Activated CD4-positive, alpha-beta T cell treated with anti-CD3 and anti-CD28 coated beads, Interleukin-2, amount 10 ng/mL, durations not matched to agents 24 days and 14 days (primary cell): Measurements from ENCODE around the gene NLRP14. TPM values are rescaled to one million over a fixed set of nuclear protein-coding genes. Genes with fewer than 3 reads are reported as not detected.

Source experiments
- DNase-seq: peaks from one replicate; pipeline ENCODE4 v3.0.0; 2022
- H3K27ac Mint-ChIP-seq: one replicate; pipeline ENCODE4 v1.8.0; 2022; ENCODE audit warnings: mild to moderate bottlenecking, mixed read lengths
- H3K27me3 Mint-ChIP-seq: one replicate; pipeline ENCODE4 v1.8.0; 2022; ENCODE audit warnings: mixed read lengths
- H3K36me3 Mint-ChIP-seq: one replicate; pipeline ENCODE4 v1.8.0; 2022; ENCODE audit warnings: low read depth, mild to moderate bottlenecking, mixed read lengths
- H3K4me1 Mint-ChIP-seq: one replicate; pipeline ENCODE4 v1.8.0; 2021; ENCODE audit warnings: mixed read lengths
- H3K4me3 Mint-ChIP-seq: one replicate; pipeline ENCODE4 v1.8.0; 2022; ENCODE audit warnings: mild to moderate bottlenecking, moderate library complexity, mixed read lengths
- H3K9me3 Mint-ChIP-seq: one replicate; pipeline ENCODE4 v1.8.0; 2021; ENCODE audit warnings: mixed read lengths
- intact Hi-C: fragments of 100-400 bp; cut with micrococcal nuclease; formaldehyde crosslinking; loops from one replicate; pipeline ENCODE4 v1.15.1; 2023
- total RNA-seq: library from RNA; stranded (reverse); gene quantifications from 2 replicates; pipeline ENCODE4 v1.2.3, GENCODE V29; 2022

NLRP14 gene
- total RNA-seq, 1 donor from 2014 or later, result 0.21 TPM

DNA sequence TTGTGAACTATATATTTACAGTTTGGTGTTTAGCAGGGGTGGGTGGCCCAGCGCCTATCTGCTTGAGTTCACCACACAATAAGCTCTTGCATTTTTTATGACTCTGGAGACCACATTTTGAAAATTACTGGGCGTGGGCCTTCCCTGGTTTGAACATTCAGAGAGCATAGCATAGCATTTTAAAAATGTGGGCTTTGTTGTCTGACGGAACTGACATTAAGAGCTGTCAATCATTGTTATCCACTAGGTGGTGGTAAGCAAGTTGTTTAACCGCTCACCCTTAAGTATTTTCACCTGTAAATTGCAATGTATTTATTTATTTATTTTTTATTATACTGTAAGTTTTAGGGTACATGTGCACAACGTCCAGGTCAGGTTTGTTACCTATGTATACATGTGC, 1.0 kb downstream of the NLRP14 start:
- intact Hi-C loops, result no loop called here

GRCh38 chr11:7028141-7028540, 7.9 kb downstream of the NLRP14 start:
- H3K4me3 Mint-ChIP-seq, result no peak overlapping the region
- intact Hi-C loops, result no loop called here
- H3K36me3 Mint-ChIP-seq, result no peaks in the 10 kb centered on the region
- DNase-seq, result no peak
- no peaks in the 10 kb centered on the region for H3K9me3 Mint-ChIP-seq
- H3K27me3 Mint-ChIP-seq, result peaks cover 11% of the 10 kb centered on the region
- no peaks in the 10 kb centered on the region for H3K4me1 Mint-ChIP-seq
- H3K27ac Mint-ChIP-seq, result no peak overlapping the region

More for the DNA sequence above, 1.0 kb downstream of the NLRP14 start:
- Mint-ChIP-seq H3K4me3 (no peak overlapping the region), H3K4me1 (peaks cover 3% of the 10 kb centered on the region), H3K27ac (no peak overlapping the region), H3K27me3 (peaks cover 41% of the 10 kb centered on the region), H3K9me3 (no peaks in the 10 kb centered on the region), H3K36me3 (no peaks in the 10 kb centered on the region)
- DNase-seq, result no peak

DNA sequence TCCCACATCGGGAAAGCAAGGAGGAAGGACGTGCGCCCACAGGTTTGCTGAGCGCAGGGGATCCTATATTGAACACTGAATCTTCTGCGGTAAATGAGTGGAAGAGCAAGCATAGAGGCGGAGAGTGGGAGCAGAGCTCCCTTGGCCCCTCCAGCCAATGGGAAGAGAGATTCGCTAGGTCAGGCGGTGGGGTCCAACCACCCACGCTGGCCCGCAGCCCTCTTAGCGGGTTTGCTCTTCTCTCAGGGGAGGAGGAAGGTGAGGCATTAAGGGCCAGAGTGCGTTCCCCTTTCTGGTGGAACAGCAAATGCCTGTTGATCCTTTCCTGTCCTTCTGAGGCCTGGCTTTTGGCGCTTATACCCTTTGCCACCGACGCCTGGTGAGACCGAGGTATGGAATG, 10.6 kb downstream of the NLRP14 start:
- H3K27ac Mint-ChIP-seq, result no peak overlapping the region
- intact Hi-C loops, result no loop called here
- peaks cover 2% of the 10 kb centered on the region for H3K27me3 Mint-ChIP-seq
- DNase-seq, result no peak
- H3K4me3 Mint-ChIP-seq, result no peak overlapping the region
- H3K36me3 Mint-ChIP-seq, result no peaks in the 10 kb centered on the region
- H3K4me1 Mint-ChIP-seq, result no peaks in the 10 kb centered on the region
- no peaks in the 10 kb centered on the region for H3K9me3 Mint-ChIP-seq

DNA sequence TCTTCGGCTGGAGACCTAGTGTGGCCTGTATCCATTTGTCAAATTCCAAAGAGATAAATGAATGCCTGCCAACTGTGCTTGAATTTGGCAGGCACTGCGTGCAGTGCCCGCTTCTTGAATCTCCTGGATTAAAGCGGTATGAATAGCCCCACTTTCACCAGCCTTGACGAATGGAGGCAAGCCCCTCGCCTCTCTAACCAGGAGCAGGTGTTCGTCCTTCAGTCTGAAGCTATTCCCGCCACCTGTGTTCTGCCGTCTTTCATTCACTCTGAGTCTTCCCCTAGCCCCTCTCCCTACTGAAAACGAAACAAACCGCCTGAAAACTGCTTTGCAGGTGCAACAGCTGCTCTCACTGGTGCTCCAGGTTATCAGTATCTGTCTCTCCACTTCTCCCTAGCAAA, 11.2 kb downstream of the NLRP14 start:
- Mint-ChIP-seq H3K9me3 (no peaks in the 10 kb centered on the region), H3K4me1 (no peaks in the 10 kb centered on the region), H3K4me3 (no peak overlapping the region), H3K27ac (no peak overlapping the region), H3K27me3 (peaks cover 2% of the 10 kb centered on the region), H3K36me3 (no peaks in the 10 kb centered on the region)
- DNase-seq, result no peak
- intact Hi-C loops, result no loop called here

DNA sequence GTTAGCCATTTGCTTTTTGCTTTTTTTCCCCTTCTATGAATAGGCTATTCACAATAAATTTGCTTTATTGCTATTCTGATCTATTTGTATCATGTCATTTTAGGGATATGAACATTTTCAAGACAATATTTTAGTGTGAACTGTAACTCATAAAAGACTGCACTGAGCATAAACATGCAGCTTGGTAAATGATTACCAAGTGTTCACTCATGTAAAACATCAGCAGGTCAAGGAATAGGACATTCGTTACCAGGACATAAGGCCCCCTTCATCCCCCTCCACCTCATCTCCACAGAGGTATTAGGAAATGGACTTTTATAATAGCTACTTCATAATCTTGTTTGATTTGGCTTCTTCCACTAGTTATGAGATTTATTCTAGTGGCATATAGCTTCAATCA, 12.4 kb downstream of the NLRP14 start:
- Mint-ChIP-seq H3K4me1 (no peaks in the 10 kb centered on the region), H3K4me3 (no peak overlapping the region), H3K36me3 (no peaks in the 10 kb centered on the region), H3K9me3 (no peaks in the 10 kb centered on the region), H3K27ac (no peak overlapping the region), H3K27me3 (peaks cover 1% of the 10 kb centered on the region)
- intact Hi-C loops, result no loop called here
- no peak for DNase-seq

- no peak overlapping the region for H3K4me3 Mint-ChIP-seq
- no peaks in the 10 kb centered on the region for H3K27me3 Mint-ChIP-seq
- DNase-seq, result no peak
- no peaks in the 10 kb centered on the region for H3K9me3 Mint-ChIP-seq
- intact Hi-C loops, result no loop called here
- no peak overlapping the region for H3K27ac Mint-ChIP-seq
- H3K36me3 Mint-ChIP-seq, result no peaks in the 10 kb centered on the region
- H3K4me1 Mint-ChIP-seq, result no peaks in the 10 kb centered on the region
Observed at GRCh38 chr11:7034019-7034418, 13.7 kb downstream of the NLRP14 start.

DNA sequence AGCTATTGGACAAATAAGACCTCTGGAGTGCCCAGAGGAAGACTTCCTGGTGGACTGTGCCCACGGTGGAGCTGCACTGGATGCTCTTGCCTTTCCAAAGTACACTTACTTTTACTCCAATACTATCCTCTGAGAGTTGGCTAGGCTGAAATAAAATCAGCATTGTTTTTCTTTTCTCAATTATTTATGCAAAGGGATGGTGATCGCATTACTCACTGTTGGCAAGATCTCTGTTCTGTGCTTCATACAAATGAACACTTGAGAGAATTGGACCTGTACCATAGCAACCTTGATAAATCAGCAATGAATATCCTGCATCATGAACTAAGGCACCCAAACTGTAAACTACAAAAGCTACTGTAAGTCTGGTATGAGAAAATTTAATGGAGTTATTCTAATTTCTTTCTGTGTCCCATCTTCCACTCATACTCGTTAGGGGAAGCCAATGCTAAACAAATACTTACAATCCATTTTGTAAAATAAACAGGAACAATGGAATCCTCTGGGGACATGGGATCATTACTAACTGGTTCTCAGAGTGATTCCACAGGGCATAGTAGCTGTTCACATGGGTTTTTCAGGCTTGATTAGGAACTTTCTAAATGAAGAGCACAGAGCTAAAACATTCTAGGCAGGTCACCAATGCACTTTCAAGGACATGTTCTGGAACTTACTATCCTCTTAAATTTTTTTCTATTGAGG, 26.3 kb downstream of the NLRP14 start:
- no peak overlapping the region for H3K4me3 Mint-ChIP-seq
- H3K27me3 Mint-ChIP-seq, result no peaks in the 10 kb centered on the region
- no peak for DNase-seq
- intact Hi-C loops, result no loop called here
- no peaks in the 10 kb centered on the region for H3K4me1 Mint-ChIP-seq
- no peaks in the 10 kb centered on the region for H3K36me3 Mint-ChIP-seq
- H3K27ac Mint-ChIP-seq, result no peak overlapping the region
- no peaks in the 10 kb centered on the region for H3K9me3 Mint-ChIP-seq

DNA sequence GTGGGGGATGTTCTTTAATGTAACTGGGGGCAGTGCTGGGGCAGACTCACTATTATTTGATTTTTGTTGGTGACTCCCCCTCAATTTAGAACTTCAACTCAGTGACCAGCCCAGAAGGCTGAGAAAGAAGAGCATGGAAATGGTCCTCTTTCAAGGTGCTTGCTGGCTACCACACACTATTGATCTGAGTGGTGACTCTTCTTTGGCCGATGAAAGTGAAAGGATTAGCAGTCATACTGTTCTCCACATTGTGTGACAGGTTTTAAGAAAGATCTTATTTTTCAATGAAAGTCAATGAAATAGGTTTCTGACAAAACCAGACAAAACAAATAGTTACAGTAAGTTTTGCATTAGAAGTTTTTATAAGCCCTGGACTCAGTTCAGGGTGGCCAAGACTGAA, 29.9 kb downstream of the NLRP14 start:
- Mint-ChIP-seq H3K4me3 (no peak overlapping the region), H3K36me3 (no peaks in the 10 kb centered on the region), H3K4me1 (no peaks in the 10 kb centered on the region), H3K27me3 (no peaks in the 10 kb centered on the region), H3K27ac (no peak overlapping the region), H3K9me3 (no peaks in the 10 kb centered on the region)
- no peak for DNase-seq
- intact Hi-C loops, result no loop called here

DNA sequence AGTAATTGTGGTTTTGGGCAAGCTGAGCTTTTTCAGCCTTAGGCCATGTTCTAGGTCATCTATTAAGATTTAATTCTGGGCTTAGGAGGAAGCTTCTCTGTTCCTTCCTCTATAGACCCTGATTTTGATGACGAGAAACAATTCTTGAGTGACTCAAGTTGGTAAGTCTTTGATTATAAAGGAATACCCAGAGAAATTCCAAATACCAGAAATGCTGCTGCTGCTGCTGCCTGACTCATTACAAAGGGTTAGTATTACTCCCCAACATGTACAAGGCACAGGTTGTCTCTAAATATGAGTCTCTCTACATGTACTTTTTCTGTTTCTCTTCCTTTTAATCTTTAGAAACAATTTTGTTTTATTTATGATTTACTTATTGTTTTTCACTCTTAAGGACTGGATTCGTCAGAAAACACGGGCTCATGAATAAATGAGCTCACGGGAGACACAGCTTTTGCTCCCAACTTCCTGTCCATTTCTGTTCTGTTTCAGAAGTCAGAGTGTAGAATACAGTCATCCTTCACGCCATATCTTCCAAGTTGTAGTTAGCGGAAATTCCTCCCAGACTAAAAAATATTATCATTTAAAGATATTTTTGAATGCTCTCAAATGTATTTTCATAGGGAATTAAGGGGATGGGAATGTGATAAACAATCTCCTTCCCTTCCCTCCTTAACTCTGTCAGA, 36.7 kb downstream of the NLRP14 start:
- Mint-ChIP-seq H3K4me1 (no peaks in the 10 kb centered on the region), H3K27ac (no peak overlapping the region), H3K9me3 (no peaks in the 10 kb centered on the region), H3K27me3 (no peaks in the 10 kb centered on the region), H3K4me3 (no peak overlapping the region), H3K36me3 (no peaks in the 10 kb centered on the region)
- DNase-seq, result no peak
- intact Hi-C loops, result no loop called here

- H3K4me1 Mint-ChIP-seq, result no peaks in the 10 kb centered on the region
- DNase-seq, result no peak
- H3K36me3 Mint-ChIP-seq, result no peaks in the 10 kb centered on the region
- no peak overlapping the region for H3K4me3 Mint-ChIP-seq
- no peaks in the 10 kb centered on the region for H3K9me3 Mint-ChIP-seq
- H3K27me3 Mint-ChIP-seq, result no peaks in the 10 kb centered on the region
- H3K27ac Mint-ChIP-seq, result no peak overlapping the region
- intact Hi-C loops, result no loop called here
Observed at GRCh38 chr11:7057641-7058040, 37.4 kb downstream of the NLRP14 start.

GRCh38 chr11:7060868-7061267, 40.6 kb downstream of the NLRP14 start:
- intact Hi-C loops, result no loop called here
- no peak overlapping the region for H3K4me3 Mint-ChIP-seq
- H3K9me3 Mint-ChIP-seq, result no peaks in the 10 kb centered on the region
- H3K27ac Mint-ChIP-seq, result no peak overlapping the region
- H3K36me3 Mint-ChIP-seq, result no peaks in the 10 kb centered on the region
- no peaks in the 10 kb centered on the region for H3K4me1 Mint-ChIP-seq
- DNase-seq, result no peak
- no peaks in the 10 kb centered on the region for H3K27me3 Mint-ChIP-seq

- no peaks in the 10 kb centered on the region for H3K9me3 Mint-ChIP-seq
- H3K4me3 Mint-ChIP-seq, result no peak overlapping the region
- H3K36me3 Mint-ChIP-seq, result no peaks in the 10 kb centered on the region
Observed at GRCh38 chr11:7062534-7062933, 42.3 kb downstream of the NLRP14 start.

DNA sequence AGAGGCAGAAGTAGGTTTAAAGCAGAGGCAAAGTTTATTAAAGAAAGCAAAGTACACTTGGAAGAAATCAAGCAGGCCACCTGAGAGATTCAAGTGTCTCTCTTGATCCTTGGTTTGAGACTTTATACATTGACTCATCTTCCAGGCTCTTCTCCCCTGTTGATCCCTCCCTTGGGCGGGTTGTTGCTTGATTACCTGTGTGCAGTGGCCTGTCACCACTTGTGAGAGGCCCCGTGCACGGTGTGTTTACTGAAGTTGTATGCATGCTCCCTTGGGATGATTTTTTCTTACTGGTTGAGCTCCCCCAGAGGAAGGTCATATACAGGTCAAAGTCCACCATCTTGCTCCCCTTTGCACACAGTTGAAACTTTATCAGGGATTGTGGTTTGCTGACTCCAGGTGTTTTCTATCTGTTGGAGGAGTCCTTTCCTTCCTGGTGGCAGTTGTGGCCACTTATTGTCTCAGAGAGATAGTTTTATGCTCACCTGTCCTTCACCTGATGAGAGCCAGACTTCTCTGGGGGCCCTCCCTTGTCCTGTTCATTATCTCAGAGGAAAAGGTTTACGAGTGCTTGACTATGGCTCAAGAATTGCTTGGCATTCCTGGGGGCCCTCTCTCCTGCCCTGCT, 52.2 kb downstream of the NLRP14 start:
- no peak for DNase-seq
- Mint-ChIP-seq H3K4me1 (no peaks in the 10 kb centered on the region), H3K27me3 (peaks cover 1% of the 10 kb centered on the region), H3K9me3 (no peaks in the 10 kb centered on the region), H3K4me3 (no peak overlapping the region), H3K36me3 (no peaks in the 10 kb centered on the region), H3K27ac (no peak overlapping the region)
- intact Hi-C loops, result no loop called here

More at GRCh38 chr11:7062534-7062933, 42.3 kb downstream of the NLRP14 start:
- H3K4me1 Mint-ChIP-seq, result no peaks in the 10 kb centered on the region
- peaks cover 4% of the 10 kb centered on the region for H3K27me3 Mint-ChIP-seq
- intact Hi-C loops, result no loop called here
- DNase-seq, result no peak
- H3K27ac Mint-ChIP-seq, result no peak overlapping the region

DNA sequence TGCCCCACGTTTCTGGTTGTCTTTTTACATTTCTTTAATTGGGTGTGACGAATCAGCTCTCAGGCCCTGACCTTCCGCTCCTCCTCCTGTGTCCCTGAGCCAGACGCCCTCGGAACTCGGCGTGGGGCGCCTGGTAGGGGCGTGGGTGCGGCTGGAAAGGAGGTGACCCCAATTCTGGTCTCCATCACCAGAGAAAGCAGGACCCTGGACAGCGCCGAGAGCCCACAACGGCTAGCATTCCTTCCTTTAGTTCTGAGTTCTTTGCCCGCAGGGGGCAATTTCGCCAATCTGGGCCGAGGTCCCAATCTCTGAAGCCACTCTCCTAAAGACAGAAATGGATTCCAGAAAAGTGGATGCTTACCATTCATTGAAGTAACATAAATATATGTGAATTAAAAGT, 56.8 kb downstream of the NLRP14 start:
- Mint-ChIP-seq H3K4me1 (no peaks in the 10 kb centered on the region), H3K27me3 (no peaks in the 10 kb centered on the region), H3K27ac (no peak overlapping the region), H3K4me3 (no peak overlapping the region), H3K36me3 (no peaks in the 10 kb centered on the region), H3K9me3 (no peaks in the 10 kb centered on the region)
- no peak for DNase-seq
- intact Hi-C loops, result no loop called here
